HUES48 (cell line): Measurements from ENCODE around the gene PLCD3.

Source experiments
- H3K27ac ChIP-seq: one replicate; pipeline ENCODE4 v1.7.0; 2013; ENCODE audit warnings: low read depth, low read length, inconsistent platforms
- H3K27me3 ChIP-seq: 2 replicates; pipeline ENCODE4 v1.6.1; 2013; ENCODE audit warnings: mild to moderate bottlenecking, low read length; ENCODE audit not compliant: control insufficient read depth, insufficient read depth
- H3K36me3 ChIP-seq: 2 replicates; pipeline ENCODE4 v1.6.1; 2013; ENCODE audit warnings: low read length; ENCODE audit not compliant: control insufficient read depth, insufficient read depth
- H3K4me1 ChIP-seq: 2 replicates; pipeline ENCODE4 v1.6.1; 2013; ENCODE audit warnings: mild to moderate bottlenecking, low read length; ENCODE audit not compliant: control insufficient read depth, insufficient read depth
- H3K4me3 ChIP-seq: 2 replicates; pipeline ENCODE4 v1.5.1; 2013; ENCODE audit warnings: mild to moderate bottlenecking, low read depth, low read length
- H3K9ac ChIP-seq: 2 replicates; pipeline ENCODE4 v1.6.1; 2013; ENCODE audit warnings: mild to moderate bottlenecking, low read depth, low read length, moderate library complexity
- H3K9me3 ChIP-seq: 2 replicates; pipeline ENCODE4 v1.6.1; 2013; ENCODE audit warnings: low read length; ENCODE audit not compliant: control insufficient read depth, insufficient read depth

PLCD3 gene

GRCh38 chr17:45106582-45106981 lies 25.7 kb downstream of the PLCD3 start:
- H3K27ac ChIP-seq, result no peak overlapping the region
- H3K4me1 ChIP-seq, result no peaks in the 10 kb centered on the region
- H3K9me3 ChIP-seq, result no peaks in the 10 kb centered on the region
- H3K4me3 ChIP-seq, result no peak overlapping the region
- H3K9ac ChIP-seq, result no peak overlapping the region
- peaks cover 78% of the 10 kb centered on the region for H3K36me3 ChIP-seq
- no peaks in the 10 kb centered on the region for H3K27me3 ChIP-seq

- Histone ChIP-seq H3K27ac (no peak overlapping the region), H3K27me3 (no peaks in the 10 kb centered on the region), H3K9me3 (no peaks in the 10 kb centered on the region), H3K4me1 (no peaks in the 10 kb centered on the region), H3K36me3 (peaks cover 82% of the 10 kb centered on the region), H3K4me3 (no peak overlapping the region), H3K9ac (no peak overlapping the region)
These were observed 26.2 kb downstream of the PLCD3 start for GRCh38 chr17:45106096-45106495.

- Histone ChIP-seq H3K4me3 (no peak overlapping the region), H3K36me3 (peaks cover 85% of the 10 kb centered on the region), H3K4me1 (no peaks in the 10 kb centered on the region), H3K9me3 (no peaks in the 10 kb centered on the region), H3K27ac (no peak overlapping the region), H3K9ac (no peak overlapping the region), H3K27me3 (no peaks in the 10 kb centered on the region)
These were observed 27.2 kb downstream of the PLCD3 start for GRCh38 chr17:45104907-45105624.

- Histone ChIP-seq H3K4me3 (no peak overlapping the region), H3K4me1 (no peaks in the 10 kb centered on the region), H3K27me3 (no peaks in the 10 kb centered on the region), H3K9ac (no peak overlapping the region), H3K27ac (no peak overlapping the region), H3K36me3 (peaks cover 91% of the 10 kb centered on the region), H3K9me3 (no peaks in the 10 kb centered on the region)
These were observed 27.8 kb downstream of the PLCD3 start for GRCh38 chr17:45104497-45104896.

- H3K4me1 ChIP-seq, result no peaks in the 10 kb centered on the region
- no peak overlapping the region for H3K27ac ChIP-seq
- peaks cover 91% of the 10 kb centered on the region for H3K36me3 ChIP-seq
- no peak overlapping the region for H3K4me3 ChIP-seq
- no peaks in the 10 kb centered on the region for H3K9me3 ChIP-seq
- H3K27me3 ChIP-seq, result no peaks in the 10 kb centered on the region
- no peak overlapping the region for H3K9ac ChIP-seq
These were observed 28.3 kb downstream of the PLCD3 start for GRCh38 chr17:45104029-45104428.

GRCh38 chr17:45103269-45103795 lies 29.0 kb downstream of the PLCD3 start:
- Histone ChIP-seq H3K36me3 (peaks cover 91% of the 10 kb centered on the region), H3K27ac (no peak overlapping the region), H3K4me3 (no peak overlapping the region), H3K9ac (no peak overlapping the region), H3K4me1 (no peaks in the 10 kb centered on the region), H3K27me3 (no peaks in the 10 kb centered on the region), H3K9me3 (no peaks in the 10 kb centered on the region)

- Histone ChIP-seq H3K9me3 (no peaks in the 10 kb centered on the region), H3K4me1 (no peaks in the 10 kb centered on the region), H3K36me3 (peaks cover 91% of the 10 kb centered on the region), H3K27ac (no peak overlapping the region), H3K4me3 (no peak overlapping the region), H3K27me3 (no peaks in the 10 kb centered on the region), H3K9ac (no peak overlapping the region)
These were observed 29.5 kb downstream of the PLCD3 start for GRCh38 chr17:45102856-45103255.

- no peaks in the 10 kb centered on the region for H3K27me3 ChIP-seq
- no peak overlapping the region for H3K27ac ChIP-seq
- peaks cover 91% of the 10 kb centered on the region for H3K36me3 ChIP-seq
- no peak overlapping the region for H3K9ac ChIP-seq
- H3K4me1 ChIP-seq, result no peaks in the 10 kb centered on the region
- no peaks in the 10 kb centered on the region for H3K9me3 ChIP-seq
- H3K4me3 ChIP-seq, result no peak overlapping the region
These were observed 30.2 kb downstream of the PLCD3 start for GRCh38 chr17:45101883-45102811.

- Histone ChIP-seq H3K4me3 (no peak overlapping the region), H3K36me3 (peaks cover 91% of the 10 kb centered on the region), H3K9me3 (no peaks in the 10 kb centered on the region), H3K9ac (no peak overlapping the region), H3K27ac (no peak overlapping the region), H3K27me3 (no peaks in the 10 kb centered on the region), H3K4me1 (no peaks in the 10 kb centered on the region)
These were observed 30.8 kb downstream of the PLCD3 start for GRCh38 chr17:45101546-45101882.

- peak overlapping the region; percentile 29 for H3K27ac ChIP-seq
- H3K9me3 ChIP-seq, result no peaks in the 10 kb centered on the region
- H3K4me3 ChIP-seq, result no peak overlapping the region
- no peak overlapping the region for H3K9ac ChIP-seq
- H3K36me3 ChIP-seq, result peaks cover 85% of the 10 kb centered on the region
- no peaks in the 10 kb centered on the region for H3K4me1 ChIP-seq
- no peaks in the 10 kb centered on the region for H3K27me3 ChIP-seq
These were observed 33.3 kb downstream of the PLCD3 start for GRCh38 chr17:45098869-45099616.
